Skeletal muscle satellite cell (primary cell): ENCODE data around the gene EPDR1.
"Not testable (repeated sequence)": the region's sequence is repeated elsewhere in the genome, so short reads cannot be mapped to it uniquely, and the experiment has no call there.

Experiments used
- H3K27me3 ChIP-seq: 2 replicates; pipeline ENCODE4 v1.7.0; 2013; ENCODE audit warnings: low read length; ENCODE audit not compliant: control insufficient read depth, insufficient read depth
- H3K36me3 ChIP-seq: 2 replicates; pipeline ENCODE4 v1.7.0; 2013; ENCODE audit warnings: mild to moderate bottlenecking, control low read depth, low read length; ENCODE audit not compliant: insufficient read depth
- H3K4me1 ChIP-seq: 2 replicates; pipeline ENCODE4 v1.7.0; 2013; ENCODE audit warnings: low read length; ENCODE audit not compliant: control insufficient read depth, insufficient read depth
- H3K4me2 ChIP-seq: 2 replicates; pipeline ENCODE4 v1.7.0; 2013; ENCODE audit warnings: mild to moderate bottlenecking, low read length
- H3K4me3 ChIP-seq: 2 replicates; pipeline ENCODE4 v1.7.0; 2013; ENCODE audit warnings: low read length
- H3K9ac ChIP-seq: 2 replicates; pipeline ENCODE4 v1.7.0; 2013; ENCODE audit warnings: mild to moderate bottlenecking, low read depth, low read length, moderate library complexity
- H3K9me3 ChIP-seq: replicated peaks from 2 replicates; pipeline ENCODE4 v1.7.0; 2013; ENCODE audit warnings: mild to moderate bottlenecking, control low read depth, low read length

The EPDR1 gene

DNA sequence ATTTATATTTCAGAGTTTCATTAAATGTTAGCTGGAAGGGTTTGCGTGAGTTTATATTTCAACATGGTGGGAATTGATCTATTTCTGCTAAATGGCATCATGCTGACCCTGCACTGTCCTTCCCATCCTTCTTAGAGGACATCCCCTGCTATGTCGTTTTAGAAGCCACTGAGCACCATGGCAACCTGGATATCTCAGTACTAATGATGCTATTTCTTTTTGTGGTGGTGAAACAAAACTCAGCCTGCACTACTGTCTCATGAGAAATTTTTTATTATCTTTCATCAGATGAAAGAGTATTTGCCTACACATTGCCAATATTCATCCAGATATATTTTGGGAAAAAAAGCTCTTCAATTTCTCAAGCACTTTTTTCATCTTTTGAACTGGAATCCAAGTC is 12.1 kb downstream of the EPDR1 start:
- H3K9ac ChIP-seq: no peak overlapping the region
- no peak overlapping the region for H3K4me3 ChIP-seq
- H3K9me3 ChIP-seq: no peaks in the 10 kb centered on the region
- peaks cover 26% of the 10 kb centered on the region for H3K4me1 ChIP-seq
- no peak overlapping the region for H3K4me2 ChIP-seq
- H3K27me3 ChIP-seq: peaks cover 5% of the 10 kb centered on the region
- H3K36me3 ChIP-seq: no peaks in the 10 kb centered on the region

DNA sequence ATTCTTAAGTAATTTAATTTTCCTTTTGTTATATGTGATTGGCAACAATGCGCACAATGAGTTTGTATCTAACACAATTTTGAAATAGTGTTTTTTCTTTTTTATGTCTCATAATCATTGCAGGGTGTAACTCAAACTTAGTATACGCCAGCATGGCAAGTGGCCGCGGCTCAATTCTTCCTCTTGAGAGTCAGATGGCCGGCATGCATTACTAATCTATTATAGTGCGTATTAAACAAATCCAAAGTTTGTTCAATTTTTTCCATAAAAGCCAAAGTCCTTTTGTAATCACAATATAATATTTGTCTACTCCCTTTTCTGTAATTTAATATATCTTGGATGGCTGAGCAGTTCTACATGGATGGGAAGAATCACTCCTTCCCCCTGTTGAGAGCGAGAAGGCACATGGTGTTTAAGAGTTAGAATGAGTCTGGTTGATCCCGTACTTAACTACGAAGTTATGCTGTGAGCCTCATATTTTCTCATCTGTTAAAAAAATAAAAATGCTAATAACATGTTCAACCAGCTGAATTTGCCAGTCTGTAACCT is 12.7 kb downstream of the EPDR1 start:
- H3K4me3 ChIP-seq: no peak overlapping the region
- H3K27me3 ChIP-seq: peaks cover 5% of the 10 kb centered on the region

DNA sequence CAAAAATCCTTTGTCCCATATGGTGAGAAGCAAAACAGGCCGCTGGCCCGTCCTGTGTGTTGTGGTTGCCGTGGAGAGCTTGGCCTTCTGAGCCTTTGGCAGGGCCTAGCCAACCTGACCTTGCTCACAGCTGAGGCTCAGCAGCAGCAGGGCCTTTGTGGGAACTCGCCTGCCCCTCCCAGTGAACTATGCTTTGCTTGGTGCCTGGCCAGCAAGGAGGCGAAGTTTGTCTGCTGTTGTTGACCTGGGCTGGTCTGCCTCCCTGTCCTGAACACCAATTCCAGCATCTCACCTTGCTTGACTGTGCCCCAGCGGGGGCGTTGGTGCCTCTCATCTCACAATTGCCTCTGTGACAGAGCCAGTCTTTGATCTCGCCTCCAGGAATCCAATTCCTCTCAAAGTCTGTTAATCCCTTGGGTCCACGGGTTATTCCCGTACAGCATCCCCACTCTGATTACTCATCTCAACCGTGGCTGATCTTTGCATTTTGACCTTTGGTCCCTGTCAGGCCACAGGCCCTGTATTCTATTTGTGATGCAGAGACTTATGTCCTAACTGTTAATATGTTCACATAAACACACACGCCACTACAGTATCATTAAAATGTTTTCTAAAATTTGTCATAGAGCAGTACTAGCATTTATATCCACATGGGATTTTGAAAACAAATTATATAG is 22.6 kb downstream of the EPDR1 start:
- H3K4me3 ChIP-seq: no peak overlapping the region
- peak overlapping the region; percentile 18 for H3K4me2 ChIP-seq
- H3K9me3 ChIP-seq: no peaks in the 10 kb centered on the region
- H3K9ac ChIP-seq: peak overlapping the region; percentile 0
- no peaks in the 10 kb centered on the region for H3K27me3 ChIP-seq
- H3K4me1 ChIP-seq: peaks cover 17% of the 10 kb centered on the region
- H3K36me3 ChIP-seq: no peaks in the 10 kb centered on the region

More for the DNA sequence above, 12.7 kb downstream of the EPDR1 start:
- Histone ChIP-seq H3K36me3 (no peaks in the 10 kb centered on the region), H3K4me2 (no peak overlapping the region), H3K4me1 (peaks cover 21% of the 10 kb centered on the region), H3K9ac (no peak overlapping the region), H3K9me3 (no peaks in the 10 kb centered on the region)

DNA sequence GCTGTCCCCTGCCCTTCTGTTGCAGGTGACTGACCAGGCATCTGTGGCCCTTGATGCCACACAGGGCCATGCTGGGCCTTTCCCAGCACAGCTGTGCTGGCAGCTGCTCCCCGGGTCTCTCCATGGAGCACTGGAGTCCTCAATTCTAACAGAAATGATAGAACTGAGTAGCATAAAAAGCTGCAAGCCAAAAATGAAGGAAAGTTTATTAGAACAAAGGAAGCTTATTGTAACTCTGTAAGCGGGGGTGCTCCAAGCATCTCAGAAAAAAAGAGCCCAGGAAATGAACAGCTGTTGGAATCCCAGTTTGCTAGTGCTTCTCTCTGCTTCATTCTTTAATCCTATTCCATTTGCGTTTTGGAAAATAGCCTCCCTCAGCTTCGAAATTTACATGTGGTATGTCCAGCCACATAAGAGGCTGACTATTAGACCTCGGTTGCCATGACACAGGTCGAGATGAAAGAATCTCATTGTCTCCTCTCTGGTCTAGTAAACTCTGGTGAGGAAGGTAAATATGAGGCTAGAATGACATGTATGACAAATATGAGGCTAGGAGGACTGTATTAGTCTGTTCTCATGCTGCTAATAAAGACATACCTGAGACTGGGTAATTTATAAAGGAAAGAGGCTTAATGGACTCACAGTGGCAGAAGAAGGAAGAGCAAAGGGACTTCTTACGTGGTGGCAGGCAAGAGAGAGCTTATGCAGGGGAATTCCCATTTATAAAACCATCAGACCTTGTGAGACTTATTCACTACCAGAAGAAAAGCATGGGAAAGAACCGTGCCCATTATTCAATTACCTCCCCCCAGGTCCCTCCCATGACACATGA is 23.7 kb downstream of the EPDR1 start:
- no peak overlapping the region for H3K4me3 ChIP-seq
- no peak overlapping the region for H3K4me2 ChIP-seq
- H3K4me1 ChIP-seq: peaks cover 17% of the 10 kb centered on the region
- no peak overlapping the region for H3K9ac ChIP-seq
- H3K27me3 ChIP-seq: no peaks in the 10 kb centered on the region
- no peaks in the 10 kb centered on the region for H3K9me3 ChIP-seq
- H3K36me3 ChIP-seq: no peaks in the 10 kb centered on the region

GRCh38 chr7:37944737-37945054 is 24.3 kb downstream of the EPDR1 start:
- Histone ChIP-seq H3K4me1 (peaks cover 17% of the 10 kb centered on the region), H3K27me3 (no peaks in the 10 kb centered on the region), H3K4me3 (no peak overlapping the region), H3K36me3 (no peaks in the 10 kb centered on the region), H3K9ac (no peak overlapping the region), H3K4me2 (no peak overlapping the region), H3K9me3 (no peaks in the 10 kb centered on the region)

DNA sequence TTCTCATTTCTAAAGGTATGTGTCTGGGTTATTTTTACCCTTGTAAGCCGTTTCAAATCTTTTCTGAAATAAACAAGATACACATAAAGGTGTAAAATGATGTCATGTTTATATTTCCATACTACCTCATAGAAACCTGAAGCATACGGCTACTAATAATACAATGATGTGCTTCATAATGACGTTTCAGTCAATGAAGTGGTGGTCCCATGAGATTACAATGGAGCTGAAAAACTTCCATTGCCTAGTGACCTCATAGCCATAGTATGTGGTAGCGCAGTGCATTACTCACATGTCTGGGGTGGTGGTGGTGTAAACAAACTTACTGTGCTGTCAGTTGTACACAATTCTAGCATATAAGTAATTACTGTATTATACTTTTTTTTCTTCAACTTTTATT is 24.9 kb downstream of the EPDR1 start:
- no peaks in the 10 kb centered on the region for H3K9me3 ChIP-seq
- peaks cover 17% of the 10 kb centered on the region for H3K4me1 ChIP-seq
- H3K36me3 ChIP-seq: no peaks in the 10 kb centered on the region
- no peak overlapping the region for H3K4me3 ChIP-seq
- H3K9ac ChIP-seq: no peak overlapping the region
- no peak overlapping the region for H3K4me2 ChIP-seq
- no peaks in the 10 kb centered on the region for H3K27me3 ChIP-seq

GRCh38 chr7:37947138-37947940 is 26.9 kb downstream of the EPDR1 start:
- Histone ChIP-seq H3K4me3 (no peak overlapping the region), H3K4me1 (peaks cover 17% of the 10 kb centered on the region), H3K9ac (no peak overlapping the region), H3K4me2 (no peak overlapping the region), H3K27me3 (no peaks in the 10 kb centered on the region), H3K36me3 (no peaks in the 10 kb centered on the region), H3K9me3 (no peaks in the 10 kb centered on the region)

DNA sequence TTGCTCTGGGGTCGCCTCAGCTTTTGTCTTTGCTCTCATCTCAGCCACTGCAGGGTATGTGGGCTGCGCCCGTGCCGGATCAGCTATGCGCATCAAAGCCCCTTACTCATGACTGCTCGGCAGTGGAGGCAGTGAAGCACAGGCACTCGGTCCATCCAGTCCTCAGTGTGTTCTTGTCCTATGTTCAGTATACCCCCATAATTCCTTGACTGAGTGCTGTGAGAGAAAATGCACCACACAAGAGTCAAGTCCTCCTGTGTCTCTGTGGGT is 27.4 kb downstream of the EPDR1 start:
- no peaks in the 10 kb centered on the region for H3K27me3 ChIP-seq
- H3K4me2 ChIP-seq: no peak overlapping the region
- no peaks in the 10 kb centered on the region for H3K9me3 ChIP-seq
- no peak overlapping the region for H3K4me3 ChIP-seq
- no peaks in the 10 kb centered on the region for H3K36me3 ChIP-seq
- H3K9ac ChIP-seq: no peak overlapping the region
- peaks cover 13% of the 10 kb centered on the region for H3K4me1 ChIP-seq

- H3K9ac ChIP-seq: no peak overlapping the region
- H3K4me1 ChIP-seq: no peaks in the 10 kb centered on the region
- no peaks in the 10 kb centered on the region for H3K36me3 ChIP-seq
- H3K4me3 ChIP-seq: no peak overlapping the region
- no peaks in the 10 kb centered on the region for H3K9me3 ChIP-seq
- H3K27me3 ChIP-seq: no peaks in the 10 kb centered on the region
- no peak overlapping the region for H3K4me2 ChIP-seq
Measured at GRCh38 chr7:37952240-37952639, 31.8 kb downstream of the EPDR1 start.

- H3K4me1 ChIP-seq, H3K9ac ChIP-seq, H3K4me3 ChIP-seq, H3K4me2 ChIP-seq, H3K36me3 ChIP-seq, H3K9me3 ChIP-seq, H3K27me3 ChIP-seq: not testable (repeated sequence)
Measured at GRCh38 chr7:37954217-37954616, 33.8 kb downstream of the EPDR1 start.

- no peaks in the 10 kb centered on the region for H3K27me3 ChIP-seq
- H3K4me1 ChIP-seq: no peaks in the 10 kb centered on the region
- no peaks in the 10 kb centered on the region for H3K36me3 ChIP-seq
- H3K9ac ChIP-seq: no peak overlapping the region
- H3K4me3 ChIP-seq: no peak overlapping the region
- H3K9me3 ChIP-seq: no peaks in the 10 kb centered on the region
- H3K4me2 ChIP-seq: no peak overlapping the region
Measured at GRCh38 chr7:37956791-37957190, 36.4 kb downstream of the EPDR1 start.
